SK-N-SH (cell line): ENCODE measurements around the gene TECPR2.

ENCODE experiments used
- EP300 ChIP-seq, 2 experiments: IDR thresholded peaks; 2 replicates each; pipeline versions ENCODE4 v1.4.0 to v1.6.1; 2012; ENCODE audit warnings: borderline replicate concordance in 1 of 2, low read depth in 1 of 2, low read length in 1 of 2
- FOSL2 ChIP-seq: IDR thresholded peaks from 2 replicates; pipeline ENCODE4 v1.4.0; 2012; ENCODE audit warnings: low read depth, mild to moderate bottlenecking, moderate library complexity, borderline replicate concordance
- GATA2 ChIP-seq: sonication (generic); formaldehyde crosslinking; IDR thresholded peaks from 2 replicates; pipeline ENCODE4 v1.5.0; 2020; ENCODE audit warnings: mild to moderate bottlenecking, missing genetic modification reagents
- JUND ChIP-seq: IDR thresholded peaks from 2 replicates; pipeline ENCODE4 v1.4.0; 2012
- POLR2AphosphoS5 ChIP-seq: IDR thresholded peaks from 2 replicates; pipeline ENCODE4 v1.6.1; 2012; ENCODE audit warnings: low read depth, low read length
- SIN3A ChIP-seq: IDR thresholded peaks from 2 replicates; pipeline ENCODE4 v1.6.1; 2012; ENCODE audit warnings: low read depth, mild to moderate bottlenecking, low read length, moderate library complexity, borderline replicate concordance
- TF ChIP-seq, protein P1 (sequence below): fragments of 200-600 bp; sonication (generic); IDR thresholded peaks from 2 replicates; pipeline ENCODE4 v1.6.1; 2017; ENCODE audit warnings: antibody characterized with exemption, mild to moderate bottlenecking, moderate library complexity
- TF ChIP-seq, protein P2 (sequence below): IDR thresholded peaks from 2 replicates; pipeline ENCODE4 v1.4.0; 2012; ENCODE audit warnings: low read depth

DNA sequence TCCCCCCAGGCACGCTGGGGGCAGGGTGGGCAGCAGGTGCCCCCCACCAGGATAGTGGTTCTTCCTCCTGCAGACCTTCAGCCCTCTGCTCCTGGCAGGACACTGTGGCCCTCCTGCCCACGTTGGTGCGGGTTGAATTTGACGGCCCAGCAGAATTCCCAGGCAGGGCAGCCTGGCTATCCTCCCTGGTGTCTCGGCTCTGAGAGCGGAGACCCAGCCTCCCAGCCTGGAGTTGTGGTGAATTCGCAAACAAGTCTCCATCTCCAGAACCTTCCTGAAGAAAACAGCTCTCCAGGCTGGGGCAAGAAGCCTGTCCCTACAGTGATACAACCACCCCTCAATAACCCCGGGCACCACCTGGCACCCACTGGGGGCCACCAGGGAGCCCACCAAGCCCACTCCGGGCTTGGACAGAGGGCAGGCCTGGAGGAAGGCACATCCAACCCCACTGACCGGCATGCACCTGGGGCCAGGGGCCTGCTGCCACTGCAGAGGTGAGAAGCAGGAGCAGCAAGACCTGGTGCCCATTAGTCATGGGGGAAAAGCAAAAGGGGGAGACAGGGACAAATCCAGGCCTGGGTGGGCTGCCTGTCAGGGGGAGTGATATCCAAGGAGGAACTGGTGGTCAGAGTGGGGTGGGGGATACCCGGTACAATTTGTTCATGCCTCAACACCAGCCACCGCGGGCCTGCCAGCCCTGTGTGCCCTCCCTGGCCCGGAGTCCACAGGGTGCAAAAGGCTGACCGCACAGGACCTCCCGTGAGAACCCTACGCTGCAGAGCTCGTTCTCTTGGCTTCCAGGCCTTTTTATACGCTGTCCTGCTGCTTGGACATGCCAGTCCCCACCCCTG lies 143.3 kb downstream of the TECPR2 start:
- TF ChIP-seq, protein P1, sequence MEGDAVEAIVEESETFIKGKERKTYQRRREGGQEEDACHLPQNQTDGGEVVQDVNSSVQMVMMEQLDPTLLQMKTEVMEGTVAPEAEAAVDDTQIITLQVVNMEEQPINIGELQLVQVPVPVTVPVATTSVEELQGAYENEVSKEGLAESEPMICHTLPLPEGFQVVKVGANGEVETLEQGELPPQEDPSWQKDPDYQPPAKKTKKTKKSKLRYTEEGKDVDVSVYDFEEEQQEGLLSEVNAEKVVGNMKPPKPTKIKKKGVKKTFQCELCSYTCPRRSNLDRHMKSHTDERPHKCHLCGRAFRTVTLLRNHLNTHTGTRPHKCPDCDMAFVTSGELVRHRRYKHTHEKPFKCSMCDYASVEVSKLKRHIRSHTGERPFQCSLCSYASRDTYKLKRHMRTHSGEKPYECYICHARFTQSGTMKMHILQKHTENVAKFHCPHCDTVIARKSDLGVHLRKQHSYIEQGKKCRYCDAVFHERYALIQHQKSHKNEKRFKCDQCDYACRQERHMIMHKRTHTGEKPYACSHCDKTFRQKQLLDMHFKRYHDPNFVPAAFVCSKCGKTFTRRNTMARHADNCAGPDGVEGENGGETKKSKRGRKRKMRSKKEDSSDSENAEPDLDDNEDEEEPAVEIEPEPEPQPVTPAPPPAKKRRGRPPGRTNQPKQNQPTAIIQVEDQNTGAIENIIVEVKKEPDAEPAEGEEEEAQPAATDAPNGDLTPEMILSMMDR: no peak
- TF ChIP-seq GATA2 (CRISPR knock-in tag) (no peak), FOSL2 (no peak), SIN3A (no peak), POLR2AphosphoS5 (no peak), EP300 (IDR thresholded peaks at IDR 0.05; ENCODE audit: borderline replicate concordance in 1 of 2, low read depth in 1 of 2, low read length in 1 of 2) (no peak), JUND (no peak)
- TF ChIP-seq, protein P2, sequence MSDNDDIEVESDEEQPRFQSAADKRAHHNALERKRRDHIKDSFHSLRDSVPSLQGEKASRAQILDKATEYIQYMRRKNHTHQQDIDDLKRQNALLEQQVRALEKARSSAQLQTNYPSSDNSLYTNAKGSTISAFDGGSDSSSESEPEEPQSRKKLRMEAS: no peak
